KMS-11 (cell line): ENCODE results near the gene TRPC3.
A peak's percentile ranks its signal among the peaks of the same experiment; 100 is the strongest.

Source experiments
- H2AFZ ChIP-seq: fragments of 200-600 bp; sonication (generic); 2 replicates; pipeline ENCODE4 v1.6.1; 2016; ENCODE audit warnings: antibody characterized with exemption, mixed run types, low read depth
- H3K27ac ChIP-seq: fragments of 200-600 bp; sonication (generic); 2 replicates; pipeline ENCODE4 v1.6.1; 2016; ENCODE audit warnings: mild to moderate bottlenecking, mixed run types
- H3K27me3 ChIP-seq: fragments of 200-600 bp; sonication (generic); 2 replicates; pipeline ENCODE4 v1.6.1; 2017; ENCODE audit warnings: mild to moderate bottlenecking, low read depth, mixed run types, moderate library complexity; ENCODE audit not compliant: insufficient read depth
- H3K36me3 ChIP-seq: fragments of 200-600 bp; sonication (generic); 2 replicates; pipeline ENCODE4 v1.6.1; 2017; ENCODE audit warnings: mild to moderate bottlenecking, mixed run types; ENCODE audit not compliant: insufficient read depth
- H3K4me1 ChIP-seq: fragments of 200-600 bp; sonication (generic); 2 replicates; pipeline ENCODE4 v1.6.1; 2016; ENCODE audit warnings: mild to moderate bottlenecking, low read depth, mixed run types; ENCODE audit not compliant: poor library complexity, severe bottlenecking
- H3K4me2 ChIP-seq: fragments of 200-600 bp; sonication (generic); 2 replicates; pipeline ENCODE4 v1.7.0; 2016; ENCODE audit warnings: mild to moderate bottlenecking, mixed run types
- H3K4me3 ChIP-seq: fragments of 200-600 bp; sonication (generic); IDR thresholded peaks from 2 replicates; pipeline ENCODE4 v1.6.1; 2017; ENCODE audit warnings: low read depth, low read length, mixed read lengths; ENCODE audit not compliant: insufficient read depth
- H3K79me2 ChIP-seq: fragments of 200-600 bp; sonication (generic); 2 replicates; pipeline ENCODE4 v1.6.1; 2016; ENCODE audit warnings: low read depth, mixed run types; ENCODE audit not compliant: insufficient read depth
- H3K9ac ChIP-seq: fragments of 200-600 bp; sonication (generic); 2 replicates; pipeline ENCODE4 v1.6.1; 2016; ENCODE audit warnings: mild to moderate bottlenecking, mixed run types
- H4K20me1 ChIP-seq: fragments of 200-600 bp; sonication (generic); 2 replicates; pipeline ENCODE4 v1.6.1; 2016; ENCODE audit warnings: mild to moderate bottlenecking, mixed run types; ENCODE audit not compliant: insufficient read depth
- CTCF ChIP-seq: fragments of 200-600 bp; sonication (generic); conservative IDR thresholded peaks from 2 replicates; pipeline ENCODE4 v1.6.1; 2017; ENCODE audit warnings: low read depth, mild to moderate bottlenecking, antibody characterized with exemption, low read length, moderate library complexity, mixed read lengths

Gene TRPC3

GRCh38 chr4:121876070-121876469 is 75.8 kb downstream of the TRPC3 start:
- Histone ChIP-seq H3K4me2 (no peak overlapping the region), H3K9ac (no peak overlapping the region)
- no peak for TF ChIP-seq CTCF

GRCh38 chr4:121875652-121876051 is 76.2 kb downstream of the TRPC3 start:
- no peaks in the 10 kb centered on the region for H3K27me3 ChIP-seq
- no peak overlapping the region for H3K4me3 ChIP-seq
- H3K79me2 ChIP-seq = no peaks in the 10 kb centered on the region
- H3K4me2 ChIP-seq = no peak overlapping the region
- H3K36me3 ChIP-seq = no peaks in the 10 kb centered on the region
- TF ChIP-seq CTCF = no peak
- no peak overlapping the region for H2AFZ ChIP-seq
- H4K20me1 ChIP-seq = no peaks in the 10 kb centered on the region
- no peak overlapping the region for H3K27ac ChIP-seq
- no peak overlapping the region for H3K9ac ChIP-seq
- H3K4me1 ChIP-seq = peaks cover 45% of the 10 kb centered on the region

More at GRCh38 chr4:121876070-121876469, 75.8 kb downstream of the TRPC3 start:
- H2AFZ ChIP-seq = no peak overlapping the region
- H3K27ac ChIP-seq = no peak overlapping the region
- H3K79me2 ChIP-seq = no peaks in the 10 kb centered on the region
- peaks cover 41% of the 10 kb centered on the region for H3K4me1 ChIP-seq
- H3K36me3 ChIP-seq = no peaks in the 10 kb centered on the region
- no peaks in the 10 kb centered on the region for H3K27me3 ChIP-seq
- H4K20me1 ChIP-seq = no peaks in the 10 kb centered on the region
- no peak overlapping the region for H3K4me3 ChIP-seq

GRCh38 chr4:121873604-121874003 is 78.3 kb downstream of the TRPC3 start:
- Histone ChIP-seq H3K4me1 (peaks cover 56% of the 10 kb centered on the region), H3K27ac (peak overlapping the region; percentile 17; the same call in 1 of the 2 replicates), H3K79me2 (no peaks in the 10 kb centered on the region), H3K4me2 (peak overlapping the region; percentile 58), H3K27me3 (no peaks in the 10 kb centered on the region), H2AFZ (peak overlapping the region; percentile 6), H3K4me3 (no peak overlapping the region), H3K9ac (no peak overlapping the region), H4K20me1 (no peaks in the 10 kb centered on the region), H3K36me3 (no peaks in the 10 kb centered on the region)
- no peak for TF ChIP-seq CTCF

GRCh38 chr4:121869841-121870822 is 81.7 kb downstream of the TRPC3 start, which contains the start of gene BBS7:
Gene BBS7, minus strand, starts transcription at chr4:121870474. Its CDS starts 161 bp downstream, at chr4:121870313.
- peaks cover 52% of the 10 kb centered on the region for H3K4me1 ChIP-seq
- H3K36me3 ChIP-seq = no peaks in the 10 kb centered on the region
- H3K9ac ChIP-seq = peak within 1 kb of the TSS; percentile 56; the same call in 1 of the 2 replicates
- no peaks in the 10 kb centered on the region for H3K79me2 ChIP-seq
- H3K4me3 ChIP-seq = peak within 1 kb of the TSS; percentile 43
- no peaks in the 10 kb centered on the region for H4K20me1 ChIP-seq
- no peaks in the 10 kb centered on the region for H3K27me3 ChIP-seq
- peak within 1 kb of the TSS; percentile 34; the same call in 1 of the 2 replicates for H3K27ac ChIP-seq
- H3K4me2 ChIP-seq = peak within 1 kb of the TSS; percentile 84
- peak within 1 kb of the TSS; percentile 87 for H2AFZ ChIP-seq
- TF ChIP-seq CTCF = no peak
